H1 (cell line): ENCODE data around the gene ADCK1. TPM values are rescaled to one million over a fixed set of nuclear protein-coding genes. Genes with fewer than 3 reads are reported as not detected.

ENCODE experiments used
- CTCF ChIA-PET: fragments of 300-600 bp; sonication (Branson Sonifier 250); formaldehyde crosslinking; loops from one replicate; lab custom pipeline; 2021; ENCODE audit not compliant: partially characterized antibody; lab: Charles Lee
- POLR2A ChIA-PET: fragments of 300-600 bp; sonication (Branson Sonifier 250); formaldehyde crosslinking; loops from one replicate; lab custom pipeline; 2021; ENCODE audit warnings: inconsistent platforms; ENCODE audit not compliant: partially characterized antibody; lab: Charles Lee
- DNase-seq, 2 experiments: peaks; one replicate each; pipeline versions ENCODE4 v3.0.0 to v3.0.0-alpha.2; 2010 to 2022; ENCODE audit warnings: low spot score in 2 of 2, low read depth in 1 of 2, mixed read lengths in 1 of 2
- FAIRE-seq: peaks from 2 replicates; lab custom pipeline; 2011; peaks lifted over from hg19 to GRCh38; lab: Jason Lieb, UNC
- H2AFZ ChIP-seq: 2 replicates; pipeline ENCODE4 v1.8.1; 2012; ENCODE audit warnings: low read length, inconsistent platforms
- H2AK5ac ChIP-seq: 2 replicates; pipeline ENCODE4 v1.6.1; 2013; ENCODE audit warnings: low read depth, low read length
- H2BK120ac ChIP-seq: replicated peaks from 2 replicates; pipeline ENCODE3; 2013; ENCODE audit warnings: low read depth, low read length, inconsistent platforms
- H2BK12ac ChIP-seq: 2 replicates; pipeline ENCODE4 v1.6.1; 2013; ENCODE audit warnings: low read depth, low read length
- H2BK15ac ChIP-seq: 2 replicates; pipeline ENCODE4 v1.6.1; 2013; ENCODE audit warnings: low read length
- H2BK20ac ChIP-seq: 2 replicates; pipeline ENCODE4 v1.6.1; 2013; ENCODE audit warnings: low read length
- H2BK5ac ChIP-seq: 2 replicates; pipeline ENCODE4 v1.6.1; 2013; ENCODE audit warnings: low read depth, low read length
- H3K14ac ChIP-seq: 2 replicates; pipeline ENCODE4 v1.6.1; 2013; ENCODE audit warnings: inconsistent platforms; ENCODE audit not compliant: insufficient read length
- H3K18ac ChIP-seq: 2 replicates; pipeline ENCODE4 v1.6.1; 2013; ENCODE audit warnings: low read length; ENCODE audit errors: extremely low read depth
- H3K23ac ChIP-seq: 2 replicates; pipeline ENCODE4 v1.6.1; 2013; ENCODE audit warnings: inconsistent platforms; ENCODE audit not compliant: insufficient read length
- H3K23me2 ChIP-seq: 2 replicates; pipeline ENCODE4 v1.6.1; 2013; ENCODE audit warnings: low read depth, low read length
- H3K27ac ChIP-seq: 2 replicates; pipeline ENCODE4 v1.6.1; 2011; ENCODE audit warnings: low read depth, low read length, inconsistent platforms
- H3K27me3 ChIP-seq, 4 experiments: replicated peaks in 1 of 4; 1 replicate in 1 of 4; 2 replicates in 3 of 4; pipeline versions ENCODE4 v1.6.1 to v1.8.1; 2011 to 2013; ENCODE audit warnings: low read length in 3 of 4, mild to moderate bottlenecking in 3 of 4, inconsistent platforms in 2 of 4, mixed read lengths in 2 of 4, moderate library complexity in 1 of 4; ENCODE audit not compliant: control insufficient read depth in 3 of 4, insufficient read depth in 3 of 4; ENCODE audit errors: extremely low read depth in 1 of 4
- H3K36me3 ChIP-seq, 4 experiments: 2 replicates each; pipeline versions ENCODE4 v1.6.1 to v1.8.1; 2011 to 2013; ENCODE audit warnings: mild to moderate bottlenecking in 4 of 4, low read length in 3 of 4, moderate library complexity in 2 of 4, control low read depth in 1 of 4, inconsistent platforms in 1 of 4; ENCODE audit not compliant: insufficient read depth in 4 of 4, control insufficient read depth in 2 of 4
- H3K4ac ChIP-seq: replicated peaks from 2 replicates; pipeline ENCODE3; 2013; ENCODE audit warnings: low read length, low read depth, mixed read lengths, inconsistent platforms; ENCODE audit not compliant: insufficient read length
- H3K4me1 ChIP-seq, 4 experiments: replicated peaks in 1 of 4; 1 replicate in 1 of 4; 2 replicates in 3 of 4; pipeline versions ENCODE4 v1.6.1 to v1.8.1; 2011 to 2013; ENCODE audit warnings: low read length in 3 of 4, inconsistent platforms in 2 of 4, mixed read lengths in 1 of 4; ENCODE audit not compliant: insufficient read depth in 4 of 4, control insufficient read depth in 3 of 4
- H3K4me2 ChIP-seq, 2 experiments: 2 replicates each; pipeline versions ENCODE4 v1.6.1 to v1.8.1; 2011 to 2013; ENCODE audit warnings: low read depth in 2 of 2, low read length in 2 of 2, control low read depth in 1 of 2, inconsistent platforms in 1 of 2, mild to moderate bottlenecking in 1 of 2; ENCODE audit not compliant: insufficient read depth in 1 of 2
- H3K4me3 ChIP-seq, 4 experiments: fragments of 200-600, 300-600 bp in 1 of 4; sonication (generic), shearing (Covaris generic), sonication (Bioruptor Twin) in 1 of 4; 2 replicates each; pipeline versions ENCODE4 v1.5.1 to v1.8.1; 2011 to 2016; ENCODE audit warnings: low read length in 4 of 4, low read depth in 3 of 4, control low read depth in 2 of 4, inconsistent platforms in 2 of 4, mild to moderate bottlenecking in 2 of 4, mixed read lengths in 1 of 4, moderate library complexity in 1 of 4; ENCODE audit not compliant: insufficient read depth in 2 of 4; ENCODE audit errors: extremely low read depth in 1 of 4
- H3K56ac ChIP-seq: replicated peaks from 2 replicates; pipeline ENCODE3; 2013; ENCODE audit warnings: low read depth, mild to moderate bottlenecking, mixed read lengths, low read length, inconsistent platforms; ENCODE audit not compliant: insufficient read length
- H3K79me1 ChIP-seq: 2 replicates; pipeline ENCODE4 v1.6.1; 2013; ENCODE audit warnings: low read depth, low read length, control low read depth
- H3K79me2 ChIP-seq, 2 experiments: 2 replicates each; pipeline versions ENCODE4 v1.6.1 to v1.8.1; 2012 to 2013; ENCODE audit warnings: low read length in 2 of 2, mild to moderate bottlenecking in 2 of 2, inconsistent platforms in 1 of 2; ENCODE audit not compliant: insufficient read depth in 2 of 2, control insufficient read depth in 1 of 2
- H3K9ac ChIP-seq, 4 experiments: replicated peaks in 1 of 4; 1 replicate in 1 of 4; 2 replicates in 3 of 4; pipeline versions ENCODE4 v1.6.1 to v1.8.1; 2011 to 2013; ENCODE audit warnings: low read depth in 3 of 4, low read length in 3 of 4, control low read depth in 2 of 4, mild to moderate bottlenecking in 2 of 4, moderate library complexity in 2 of 4, inconsistent platforms in 1 of 4; ENCODE audit errors: extremely low read depth in 1 of 4
- H3K9me3 ChIP-seq, 2 experiments: 2 replicates each; pipeline versions ENCODE4 v1.6.1 to v1.8.1; 2012 to 2013; ENCODE audit warnings: mild to moderate bottlenecking in 2 of 2, moderate library complexity in 2 of 2, control low read depth in 1 of 2, inconsistent platforms in 1 of 2, low read depth in 1 of 2, low read length in 1 of 2, mixed read lengths in 1 of 2; ENCODE audit not compliant: insufficient read depth in 2 of 2
- H4K20me1 ChIP-seq, 2 experiments: replicated peaks in 1 of 2; 2 replicates each; pipeline versions ENCODE3 to v1.8.1; 2011 to 2013; ENCODE audit warnings: inconsistent platforms in 2 of 2, low read length in 2 of 2, mild to moderate bottlenecking in 1 of 2; ENCODE audit not compliant: insufficient read depth in 2 of 2, control insufficient read depth in 1 of 2
- H4K5ac ChIP-seq: 2 replicates; pipeline ENCODE4 v1.6.1; 2013; ENCODE audit warnings: low read length, low read depth, mixed read lengths, inconsistent platforms; ENCODE audit not compliant: insufficient read length
- H4K8ac ChIP-seq: 2 replicates; pipeline ENCODE4 v1.8.0; 2013; ENCODE audit warnings: mild to moderate bottlenecking, moderate library complexity, low read length, inconsistent platforms; ENCODE audit not compliant: insufficient read depth; ENCODE audit errors: extremely low read depth
- H4K91ac ChIP-seq: replicated peaks from 2 replicates; pipeline ENCODE3; 2013; ENCODE audit warnings: low read length, mixed read lengths, inconsistent platforms; ENCODE audit not compliant: insufficient read length
- SIX5 ChIP-seq: IDR thresholded peaks from 2 replicates; pipeline ENCODE4 v1.6.1; 2011; ENCODE audit warnings: mild to moderate bottlenecking, low read depth, low read length
- SP2 ChIP-seq: IDR thresholded peaks from 2 replicates; pipeline ENCODE4 v1.6.1; 2012; ENCODE audit warnings: mild to moderate bottlenecking, low read length, inconsistent platforms
- WGBS, 2 experiments: shearing (Covaris generic) in 1 of 2; methylation state at CpG; one replicate each; pipeline versions ENCODE4 v1.1.6 to v1.1.7; 2013 to 2015; ENCODE audit warnings: low lambda C conversion rate in 2 of 2, mixed read lengths in 2 of 2, inconsistent platforms in 1 of 2, low coverage in 1 of 2, missing lambda C conversion rate in 1 of 2; ENCODE audit not compliant: insufficient replicate concordance in 2 of 2, insufficient coverage in 1 of 2, insufficient read length in 1 of 2; ENCODE audit errors: extremely low coverage in 1 of 2, missing lambda C conversion rate in 1 of 2; 5-methylcytosine and 5-hydroxymethylcytosine counted together
- polyA plus RNA-seq, 7 experiments: library from polyadenylated mRNA; depleted of rRNA in 3 of 7; stranded (reverse) in 5 of 7; unstranded in 2 of 7; fragments of >200 nt in 5 of 7; fragments of 200-250 nt in 2 of 7; gene quantifications; 1 replicate in 5 of 7; 2 replicates in 1 of 7; 4 replicates in 1 of 7; pipeline versions ENCODE4 v1.2.1 to v1.2.3, GENCODE V29; 2011 to 2013; ENCODE audit warnings: missing spikeins in 2 of 7, mixed read lengths in 2 of 7
- total RNA-seq: library from RNA; stranded (reverse); fragmentation: NEBNext Ultra II Directional; extraction: Animal tissue kit (Norgen Biotek cat#: 25700); gene quantifications from 2 replicates; pipeline ENCODE4 v1.2.1, GENCODE V29; 2021

ADCK1 gene
- total and polyA plus RNA-seq, 2 of the 8 experiments (the other 6 are each of a cell fraction or from before 2014, with no cell fraction given), result 11.0 to 16.8 TPM

GRCh38 chr14:77866932-77867331, 67.0 kb downstream of the ADCK1 start:
- no peak overlapping the region for H2BK120ac ChIP-seq
- no peaks in the 10 kb centered on the region for H3K79me1 ChIP-seq
- no peak overlapping the region for H4K91ac ChIP-seq
- ChIA-PET CTCF (no interaction called here), POLR2A (no interaction called here)
- H3K23me2 ChIP-seq, result peaks cover 2% of the 10 kb centered on the region; the same call in 1 of the 2 replicates
- no peak overlapping the region for H4K8ac ChIP-seq
- no peak overlapping the region for H3K4me3 ChIP-seq
- H2AFZ ChIP-seq, result no peak overlapping the region
- H2BK20ac ChIP-seq, result no peak overlapping the region
- H3K79me2 ChIP-seq, result no peaks in the 10 kb centered on the region
- no peak overlapping the region for H3K14ac ChIP-seq
- H2AK5ac ChIP-seq, result no peak overlapping the region
- H3K18ac ChIP-seq, result no peak overlapping the region
- H4K5ac ChIP-seq, result no peak overlapping the region
- H3K56ac ChIP-seq, result no peak overlapping the region
- no peak overlapping the region for H3K9ac ChIP-seq
- DNase-seq, result no peak
- no peak overlapping the region for H3K4ac ChIP-seq
- WGBS, 2 experiments, result 91% methylated on average over 3 of the region's 3 CpGs; no CpG with 5 or more reads in 1 of the 2 experiments
- H2BK5ac ChIP-seq, result no peak overlapping the region
- no peaks in the 10 kb centered on the region for H3K4me1 ChIP-seq
- H3K27ac ChIP-seq, result no peak overlapping the region
- H3K36me3 ChIP-seq, result no peaks in the 10 kb centered on the region
- no peaks in the 10 kb centered on the region for H3K27me3 ChIP-seq
- no peaks in the 10 kb centered on the region for H3K9me3 ChIP-seq
- no peak for FAIRE-seq
- peaks cover 0 to 2% of the 10 kb centered on the region in 2 experiments for H4K20me1 ChIP-seq
- no peak overlapping the region for H3K4me2 ChIP-seq
- H2BK15ac ChIP-seq, result no peak overlapping the region
- H3K23ac ChIP-seq, result no peak overlapping the region
- no peak overlapping the region for H2BK12ac ChIP-seq
- TF ChIP-seq SP2 (no peak), SIX5 (no peak)
